HEK293 (cell line): ENCODE data around the gene ENTPD8.

Source experiments
- ZNF335 ChIP-seq: fragments of 450-650 bp; formaldehyde crosslinking; conservative IDR thresholded peaks from 2 replicates; pipeline ENCODE4 v1.5.1; 2016; ENCODE audit warnings: missing biosample characterization, missing genetic modification characterization
- TF ChIP-seq, protein P1 (sequence below): fragments of 450-650 bp; IDR thresholded peaks from 2 replicates; pipeline ENCODE4 v1.5.1; 2018; ENCODE audit warnings: missing biosample characterization, mild to moderate bottlenecking, missing genetic modification characterization
- TF ChIP-seq, protein P2 (sequence below): fragments of 450-650 bp; formaldehyde crosslinking; IDR thresholded peaks from 2 replicates; pipeline ENCODE4 v1.5.1; 2016; ENCODE audit warnings: missing biosample characterization, missing genetic modification characterization

DNA sequence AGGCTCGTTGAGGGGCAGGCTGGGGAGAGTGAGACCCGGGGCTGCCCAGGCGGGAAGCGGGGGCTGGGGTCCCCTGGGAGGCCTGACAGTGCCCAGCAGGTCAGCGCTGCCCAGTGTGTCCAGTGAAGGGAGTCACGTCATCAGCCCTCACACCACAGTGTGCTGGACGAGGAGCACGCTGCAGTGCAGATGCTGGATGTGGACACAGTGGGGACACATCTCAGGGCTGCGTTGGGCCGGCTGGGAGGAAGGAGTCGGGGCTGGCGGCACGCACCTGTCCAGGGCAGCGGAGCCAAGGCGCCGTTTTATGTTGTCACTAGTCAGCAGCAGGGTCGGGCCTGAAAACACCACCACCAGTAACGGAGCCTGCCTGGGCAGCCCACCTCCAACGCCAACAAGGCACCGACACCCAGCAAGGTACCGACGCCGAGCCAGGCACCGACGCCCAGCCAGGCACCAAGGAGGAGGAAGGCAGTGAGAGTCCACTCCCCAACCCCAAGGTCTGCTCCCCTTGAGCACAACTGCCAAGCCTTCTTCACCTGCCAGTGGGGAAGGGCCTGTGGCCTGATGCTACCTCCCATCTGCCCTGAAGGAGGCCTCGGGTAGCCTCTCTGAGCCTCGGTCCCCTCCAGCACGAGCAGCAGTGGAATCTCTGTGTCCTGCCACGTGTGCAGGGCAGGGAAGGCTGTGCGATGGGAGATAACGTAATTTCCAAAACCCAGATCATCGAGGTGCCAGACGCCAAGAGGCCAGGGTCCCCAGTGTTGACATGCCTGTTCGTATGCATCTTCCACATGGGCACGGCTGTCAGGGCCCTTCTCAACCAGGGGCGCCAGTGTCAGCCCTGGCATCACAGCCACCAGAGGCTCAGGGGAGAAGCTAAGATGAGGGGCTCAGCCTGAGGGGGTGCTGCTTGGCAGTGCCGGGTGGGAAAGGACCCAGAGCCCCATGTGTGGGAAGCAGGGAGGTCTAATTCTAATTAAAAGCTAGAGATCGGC lies 39.8 kb upstream of the ENTPD8 start:
- TF ChIP-seq, protein P1, sequence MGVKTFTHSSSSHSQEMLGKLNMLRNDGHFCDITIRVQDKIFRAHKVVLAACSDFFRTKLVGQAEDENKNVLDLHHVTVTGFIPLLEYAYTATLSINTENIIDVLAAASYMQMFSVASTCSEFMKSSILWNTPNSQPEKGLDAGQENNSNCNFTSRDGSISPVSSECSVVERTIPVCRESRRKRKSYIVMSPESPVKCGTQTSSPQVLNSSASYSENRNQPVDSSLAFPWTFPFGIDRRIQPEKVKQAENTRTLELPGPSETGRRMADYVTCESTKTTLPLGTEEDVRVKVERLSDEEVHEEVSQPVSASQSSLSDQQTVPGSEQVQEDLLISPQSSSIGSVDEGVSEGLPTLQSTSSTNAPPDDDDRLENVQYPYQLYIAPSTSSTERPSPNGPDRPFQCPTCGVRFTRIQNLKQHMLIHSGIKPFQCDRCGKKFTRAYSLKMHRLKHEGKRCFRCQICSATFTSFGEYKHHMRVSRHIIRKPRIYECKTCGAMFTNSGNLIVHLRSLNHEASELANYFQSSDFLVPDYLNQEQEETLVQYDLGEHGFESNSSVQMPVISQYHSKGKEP (tag by site-specific recombination), result no peak
- TF ChIP-seq, protein P2, sequence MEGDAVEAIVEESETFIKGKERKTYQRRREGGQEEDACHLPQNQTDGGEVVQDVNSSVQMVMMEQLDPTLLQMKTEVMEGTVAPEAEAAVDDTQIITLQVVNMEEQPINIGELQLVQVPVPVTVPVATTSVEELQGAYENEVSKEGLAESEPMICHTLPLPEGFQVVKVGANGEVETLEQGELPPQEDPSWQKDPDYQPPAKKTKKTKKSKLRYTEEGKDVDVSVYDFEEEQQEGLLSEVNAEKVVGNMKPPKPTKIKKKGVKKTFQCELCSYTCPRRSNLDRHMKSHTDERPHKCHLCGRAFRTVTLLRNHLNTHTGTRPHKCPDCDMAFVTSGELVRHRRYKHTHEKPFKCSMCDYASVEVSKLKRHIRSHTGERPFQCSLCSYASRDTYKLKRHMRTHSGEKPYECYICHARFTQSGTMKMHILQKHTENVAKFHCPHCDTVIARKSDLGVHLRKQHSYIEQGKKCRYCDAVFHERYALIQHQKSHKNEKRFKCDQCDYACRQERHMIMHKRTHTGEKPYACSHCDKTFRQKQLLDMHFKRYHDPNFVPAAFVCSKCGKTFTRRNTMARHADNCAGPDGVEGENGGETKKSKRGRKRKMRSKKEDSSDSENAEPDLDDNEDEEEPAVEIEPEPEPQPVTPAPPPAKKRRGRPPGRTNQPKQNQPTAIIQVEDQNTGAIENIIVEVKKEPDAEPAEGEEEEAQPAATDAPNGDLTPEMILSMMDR (tag by site-specific recombination), result no peak
- TF ChIP-seq ZNF335, result no peak
